ENCODE measurements around the gene RASA4.
"Not testable (repeated sequence)": the region's sequence is repeated elsewhere in the genome, so short reads cannot be mapped to it uniquely, and the experiment has no call there.

RASA4 gene

GRCh38 chr7:102616507-102617125 lies at the start of gene RASA4:
RASA4 (minus strand) TSS chr7:102616756; CDS start chr7:102616689, 67 bp downstream.
- H3K4me2 ChIP-seq (ENCODE audit: low read length); H3K27me3 ChIP-seq (ENCODE audit: control insufficient read depth, insufficient read depth, low read length); H3K9me3 ChIP-seq (ENCODE audit: control insufficient read depth, low read length); H2AFZ ChIP-seq; H3K9ac ChIP-seq; H3K4me1 ChIP-seq; H3K79me2 ChIP-seq; H3K36me3 ChIP-seq (ENCODE audit: control insufficient read depth, insufficient read depth, low read length); H3K27ac ChIP-seq; H3K4me3 ChIP-seq (ENCODE audit: low read depth, low read length): not testable (repeated sequence)

GRCh38 chr7:102664765-102665164 lies 48.2 kb upstream of the RASA4 start:
- not testable (repeated sequence) for H3K4me3 ChIP-seq (ENCODE audit: low read depth, low read length); H3K9ac ChIP-seq; H3K27ac ChIP-seq; H3K27me3 ChIP-seq (ENCODE audit: control insufficient read depth, insufficient read depth, low read length); H3K36me3 ChIP-seq (ENCODE audit: control insufficient read depth, insufficient read depth, low read length); H3K4me2 ChIP-seq (ENCODE audit: low read length); H2AFZ ChIP-seq; H3K4me1 ChIP-seq; H3K79me2 ChIP-seq; H3K9me3 ChIP-seq (ENCODE audit: control insufficient read depth, low read length)

GRCh38 chr7:102649924-102650323 lies 33.4 kb upstream of the RASA4 start, which contains the start of gene SPDYE2B:
SPDYE2B (plus strand) TSS chr7:102650319; CDS start chr7:102652349, 2,030 bp downstream.
- H3K4me2 ChIP-seq (ENCODE audit: low read length); H3K4me3 ChIP-seq (ENCODE audit: low read depth, low read length); H3K9me3 ChIP-seq (ENCODE audit: control insufficient read depth, low read length); H3K27ac ChIP-seq; H3K79me2 ChIP-seq; H3K36me3 ChIP-seq (ENCODE audit: control insufficient read depth, insufficient read depth, low read length); H3K27me3 ChIP-seq (ENCODE audit: control insufficient read depth, insufficient read depth, low read length); H3K4me1 ChIP-seq; H3K9ac ChIP-seq; H2AFZ ChIP-seq: not testable (repeated sequence)

- H3K4me1 ChIP-seq; H2AFZ ChIP-seq; H3K79me2 ChIP-seq; H3K4me3 ChIP-seq (ENCODE audit: low read depth, low read length); H3K4me2 ChIP-seq (ENCODE audit: low read length); H3K27me3 ChIP-seq (ENCODE audit: control insufficient read depth, insufficient read depth, low read length); H3K9me3 ChIP-seq (ENCODE audit: control insufficient read depth, low read length); H3K27ac ChIP-seq; H3K9ac ChIP-seq; H3K36me3 ChIP-seq (ENCODE audit: control insufficient read depth, insufficient read depth, low read length): not testable (repeated sequence)
Observed at GRCh38 chr7:102647813-102648212, 31.3 kb upstream of the RASA4 start.

- not testable (repeated sequence) for H3K27me3 ChIP-seq (ENCODE audit: control insufficient read depth, insufficient read depth, low read length); H3K36me3 ChIP-seq (ENCODE audit: control insufficient read depth, insufficient read depth, low read length); H3K4me1 ChIP-seq; H3K79me2 ChIP-seq; H3K27ac ChIP-seq; H3K4me3 ChIP-seq (ENCODE audit: low read depth, low read length); H3K4me2 ChIP-seq (ENCODE audit: low read length); H2AFZ ChIP-seq; H3K9me3 ChIP-seq (ENCODE audit: control insufficient read depth, low read length); H3K9ac ChIP-seq
Observed at GRCh38 chr7:102643404-102643803, 26.8 kb upstream of the RASA4 start.

- not testable (repeated sequence) for H3K4me2 ChIP-seq (ENCODE audit: low read length); H3K9me3 ChIP-seq (ENCODE audit: control insufficient read depth, low read length); H2AFZ ChIP-seq; H3K27ac ChIP-seq; H3K4me3 ChIP-seq (ENCODE audit: low read depth, low read length); H3K9ac ChIP-seq; H3K4me1 ChIP-seq; H3K79me2 ChIP-seq; H3K36me3 ChIP-seq (ENCODE audit: control insufficient read depth, insufficient read depth, low read length); H3K27me3 ChIP-seq (ENCODE audit: control insufficient read depth, insufficient read depth, low read length)
Observed at GRCh38 chr7:102642691-102643090, 26.1 kb upstream of the RASA4 start, which contains the start of gene UPK3BL1. UPK3BL1 (minus strand) TSS chr7:102642791; CDS start chr7:102642741, 50 bp downstream.

- H2AFZ ChIP-seq; H3K27ac ChIP-seq; H3K27me3 ChIP-seq (ENCODE audit: control insufficient read depth, insufficient read depth, low read length); H3K4me2 ChIP-seq (ENCODE audit: low read length); H3K9ac ChIP-seq; H3K79me2 ChIP-seq; H3K9me3 ChIP-seq (ENCODE audit: control insufficient read depth, low read length); H3K36me3 ChIP-seq (ENCODE audit: control insufficient read depth, insufficient read depth, low read length); H3K4me1 ChIP-seq; H3K4me3 ChIP-seq (ENCODE audit: low read depth, low read length): not testable (repeated sequence)
Observed at GRCh38 chr7:102638848-102639247, 22.3 kb upstream of the RASA4 start.

GRCh38 chr7:102636956-102637355 lies 20.4 kb upstream of the RASA4 start:
- H3K9ac ChIP-seq; H3K27me3 ChIP-seq (ENCODE audit: control insufficient read depth, insufficient read depth, low read length); H3K36me3 ChIP-seq (ENCODE audit: control insufficient read depth, insufficient read depth, low read length); H3K4me2 ChIP-seq (ENCODE audit: low read length); H2AFZ ChIP-seq; H3K9me3 ChIP-seq (ENCODE audit: control insufficient read depth, low read length); H3K79me2 ChIP-seq; H3K27ac ChIP-seq; H3K4me1 ChIP-seq; H3K4me3 ChIP-seq (ENCODE audit: low read depth, low read length): not testable (repeated sequence)

- not testable (repeated sequence) for H3K4me1 ChIP-seq; H3K27me3 ChIP-seq (ENCODE audit: control insufficient read depth, insufficient read depth, low read length); H3K27ac ChIP-seq; H2AFZ ChIP-seq; H3K79me2 ChIP-seq; H3K9me3 ChIP-seq (ENCODE audit: control insufficient read depth, low read length); H3K4me2 ChIP-seq (ENCODE audit: low read length); H3K36me3 ChIP-seq (ENCODE audit: control insufficient read depth, insufficient read depth, low read length); H3K4me3 ChIP-seq (ENCODE audit: low read depth, low read length); H3K9ac ChIP-seq
Observed at GRCh38 chr7:102635354-102635753, 18.8 kb upstream of the RASA4 start.

- not testable (repeated sequence) for H3K4me1 ChIP-seq; H3K27me3 ChIP-seq (ENCODE audit: control insufficient read depth, insufficient read depth, low read length)
Observed at GRCh38 chr7:102634299-102634698, 17.7 kb upstream of the RASA4 start.

GRCh38 chr7:102630622-102631021 lies 14.1 kb upstream of the RASA4 start:
- H3K27ac ChIP-seq; H3K27me3 ChIP-seq (ENCODE audit: control insufficient read depth, insufficient read depth, low read length); H2AFZ ChIP-seq; H3K4me3 ChIP-seq (ENCODE audit: low read depth, low read length); H3K9me3 ChIP-seq (ENCODE audit: control insufficient read depth, low read length); H3K4me2 ChIP-seq (ENCODE audit: low read length); H3K79me2 ChIP-seq; H3K36me3 ChIP-seq (ENCODE audit: control insufficient read depth, insufficient read depth, low read length); H3K4me1 ChIP-seq; H3K9ac ChIP-seq: not testable (repeated sequence)

More at GRCh38 chr7:102634299-102634698, 17.7 kb upstream of the RASA4 start:
- not testable (repeated sequence) for H3K79me2 ChIP-seq; H3K4me3 ChIP-seq (ENCODE audit: low read depth, low read length); H3K9ac ChIP-seq; H3K27ac ChIP-seq; H2AFZ ChIP-seq; H3K4me2 ChIP-seq (ENCODE audit: low read length); H3K36me3 ChIP-seq (ENCODE audit: control insufficient read depth, insufficient read depth, low read length); H3K9me3 ChIP-seq (ENCODE audit: control insufficient read depth, low read length)

All from parathyroid adenoma (tissue), 2 donors.